HG03571 (cell line): ENCODE results near the gene ZNF750.

ENCODE experiments used
- ATAC-seq: cut with Tn5 transposase; IDR thresholded peaks from one replicate; pipeline ENCODE4 v1.9.1; 2021; ENCODE audit not compliant: unreplicated experiment

Gene ZNF750

GRCh38 chr17:82814834-82815233 lies 25.0 kb downstream of the ZNF750 start:
- no peak for ATAC-seq

- ATAC-seq = no peak
Observed at GRCh38 chr17:82813299-82814051, 26.3 kb downstream of the ZNF750 start.

GRCh38 chr17:82812601-82813000 lies 27.2 kb downstream of the ZNF750 start:
- ATAC-seq = no peak

- ATAC-seq = no peak
Observed at GRCh38 chr17:82812058-82812457, 27.8 kb downstream of the ZNF750 start.

- no peak for ATAC-seq
Observed at GRCh38 chr17:82810644-82811430, 29.0 kb downstream of the ZNF750 start.

- no peak for ATAC-seq
Observed at GRCh38 chr17:82808921-82809905, 30.6 kb downstream of the ZNF750 start.

- ATAC-seq = no peak
Observed at GRCh38 chr17:82808006-82808405, 31.8 kb downstream of the ZNF750 start.

- no peak for ATAC-seq
Observed at GRCh38 chr17:82807562-82807961, 32.3 kb downstream of the ZNF750 start.

GRCh38 chr17:82807101-82807500 lies 32.7 kb downstream of the ZNF750 start:
- ATAC-seq = no peak

GRCh38 chr17:82806645-82807044 lies 33.2 kb downstream of the ZNF750 start:
- ATAC-seq = no peak

- ATAC-seq = no peak
Observed at GRCh38 chr17:82805823-82806222, 34.0 kb downstream of the ZNF750 start.

- ATAC-seq = no peak
Observed at GRCh38 chr17:82805254-82805653, 34.6 kb downstream of the ZNF750 start.

GRCh38 chr17:82804442-82805191 lies 35.2 kb downstream of the ZNF750 start:
- ATAC-seq = no peak

GRCh38 chr17:82803606-82804005 lies 36.2 kb downstream of the ZNF750 start:
- no peak for ATAC-seq

GRCh38 chr17:82803185-82803584 lies 36.6 kb downstream of the ZNF750 start:
- no peak for ATAC-seq

GRCh38 chr17:82802075-82802780 lies 37.6 kb downstream of the ZNF750 start:
- ATAC-seq = no peak

- ATAC-seq = no peak
Observed at GRCh38 chr17:82801377-82801970, 38.3 kb downstream of the ZNF750 start.

GRCh38 chr17:82800885-82801284 lies 38.9 kb downstream of the ZNF750 start:
- ATAC-seq = no peak

- ATAC-seq = no peak
Observed at GRCh38 chr17:82799591-82799990, 40.2 kb downstream of the ZNF750 start.
